DND-41 (cell line): ENCODE measurements around the gene DENND6A.
"Not testable (repeated sequence)": the region's sequence is repeated elsewhere in the genome, so short reads cannot be mapped to it uniquely, and the experiment has no call there.

Source experiments
- CTCF ChIP-seq: IDR thresholded peaks from 2 replicates; pipeline ENCODE4 v1.5.1; 2012; ENCODE audit warnings: borderline replicate concordance, low read length, moderate library complexity, mild to moderate bottlenecking; ENCODE audit not compliant: poor library complexity, severe bottlenecking; ENCODE audit errors: extremely low read depth
- EZH2 ChIP-seq: IDR thresholded peaks from 3 replicates; pipeline ENCODE4 v1.6.1; 2012; ENCODE audit warnings: borderline replicate concordance, low read depth, mild to moderate bottlenecking, moderate library complexity, low read length, inconsistent platforms; ENCODE audit not compliant: severe bottlenecking

- TF ChIP-seq CTCF, EZH2: not testable (repeated sequence)
These were observed 12.5 kb upstream of the DENND6A start for GRCh38 chr3:57705351-57705750.
